AG09319 (cell line): ENCODE measurements around the gene XXYLT1.
"Not testable (repeated sequence)": the region's sequence is repeated elsewhere in the genome, so short reads cannot be mapped to it uniquely, and the experiment has no call there.

ENCODE experiments used
- DNase-seq: peaks from one replicate; pipeline ENCODE4 v3.0.0-alpha.2; 2010; ENCODE audit warnings: low read depth; ENCODE audit errors: extremely low read depth
- TF ChIP-seq, protein P1 (sequence below): IDR thresholded peaks from 2 replicates; pipeline ENCODE4 v1.5.1; 2011; ENCODE audit warnings: low read depth, mild to moderate bottlenecking, inconsistent platforms, low read length, moderate library complexity

XXYLT1 gene

DNA sequence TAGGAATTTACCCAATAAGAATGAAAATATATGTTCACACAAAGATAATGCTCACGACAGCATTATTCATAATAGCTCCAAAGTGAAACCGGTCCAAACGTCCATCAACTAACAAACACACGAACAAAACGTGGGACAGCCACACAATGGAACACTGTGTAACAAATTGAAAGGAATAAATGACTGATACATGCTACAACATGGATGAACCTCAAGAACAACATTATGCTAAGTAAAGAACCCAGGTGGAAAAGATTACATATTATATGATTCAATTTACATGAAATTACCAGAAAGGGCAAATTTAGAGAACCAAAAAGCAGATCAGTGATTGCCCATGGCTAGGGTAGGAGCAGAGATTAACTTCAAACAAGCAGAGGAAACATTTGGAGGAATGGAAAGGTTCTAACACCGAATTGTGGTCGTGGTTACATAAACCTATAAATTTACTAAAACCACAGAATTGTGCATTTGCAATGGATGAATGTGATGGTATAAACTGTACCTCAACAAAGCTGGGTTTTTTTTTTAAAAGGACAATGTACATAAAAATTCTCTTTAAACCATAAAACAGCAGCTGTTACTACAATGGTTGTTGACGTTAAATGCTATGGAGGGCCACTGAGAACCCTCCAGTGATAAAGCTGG, 76.3 kb downstream of the XXYLT1 start:
- TF ChIP-seq, protein P1, sequence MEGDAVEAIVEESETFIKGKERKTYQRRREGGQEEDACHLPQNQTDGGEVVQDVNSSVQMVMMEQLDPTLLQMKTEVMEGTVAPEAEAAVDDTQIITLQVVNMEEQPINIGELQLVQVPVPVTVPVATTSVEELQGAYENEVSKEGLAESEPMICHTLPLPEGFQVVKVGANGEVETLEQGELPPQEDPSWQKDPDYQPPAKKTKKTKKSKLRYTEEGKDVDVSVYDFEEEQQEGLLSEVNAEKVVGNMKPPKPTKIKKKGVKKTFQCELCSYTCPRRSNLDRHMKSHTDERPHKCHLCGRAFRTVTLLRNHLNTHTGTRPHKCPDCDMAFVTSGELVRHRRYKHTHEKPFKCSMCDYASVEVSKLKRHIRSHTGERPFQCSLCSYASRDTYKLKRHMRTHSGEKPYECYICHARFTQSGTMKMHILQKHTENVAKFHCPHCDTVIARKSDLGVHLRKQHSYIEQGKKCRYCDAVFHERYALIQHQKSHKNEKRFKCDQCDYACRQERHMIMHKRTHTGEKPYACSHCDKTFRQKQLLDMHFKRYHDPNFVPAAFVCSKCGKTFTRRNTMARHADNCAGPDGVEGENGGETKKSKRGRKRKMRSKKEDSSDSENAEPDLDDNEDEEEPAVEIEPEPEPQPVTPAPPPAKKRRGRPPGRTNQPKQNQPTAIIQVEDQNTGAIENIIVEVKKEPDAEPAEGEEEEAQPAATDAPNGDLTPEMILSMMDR = no peak
- DNase-seq = no peak

DNA sequence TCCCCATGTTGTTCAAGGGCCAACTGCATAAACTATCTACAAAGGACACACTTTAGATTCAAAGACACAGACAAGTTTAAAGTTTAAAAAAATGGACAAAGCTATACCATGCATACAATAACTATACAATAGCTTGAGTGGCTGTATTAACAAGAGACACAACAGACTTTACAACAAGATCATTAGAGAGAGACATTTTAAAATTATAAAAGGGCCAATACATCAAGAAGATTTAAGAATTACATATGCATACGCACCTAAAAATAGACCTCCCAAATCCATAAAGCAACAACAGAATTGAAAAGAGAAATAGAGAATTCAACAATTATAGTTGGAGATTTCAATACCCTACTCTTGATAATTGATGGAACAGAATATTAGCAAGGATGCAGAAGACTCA, 79.4 kb downstream of the XXYLT1 start:
- TF ChIP-seq, protein P1 = no peak
- no peak for DNase-seq

GRCh38 chr3:195189821-195190220, 81.1 kb downstream of the XXYLT1 start:
- TF ChIP-seq, protein P1 = no peak
- no peak for DNase-seq

DNA sequence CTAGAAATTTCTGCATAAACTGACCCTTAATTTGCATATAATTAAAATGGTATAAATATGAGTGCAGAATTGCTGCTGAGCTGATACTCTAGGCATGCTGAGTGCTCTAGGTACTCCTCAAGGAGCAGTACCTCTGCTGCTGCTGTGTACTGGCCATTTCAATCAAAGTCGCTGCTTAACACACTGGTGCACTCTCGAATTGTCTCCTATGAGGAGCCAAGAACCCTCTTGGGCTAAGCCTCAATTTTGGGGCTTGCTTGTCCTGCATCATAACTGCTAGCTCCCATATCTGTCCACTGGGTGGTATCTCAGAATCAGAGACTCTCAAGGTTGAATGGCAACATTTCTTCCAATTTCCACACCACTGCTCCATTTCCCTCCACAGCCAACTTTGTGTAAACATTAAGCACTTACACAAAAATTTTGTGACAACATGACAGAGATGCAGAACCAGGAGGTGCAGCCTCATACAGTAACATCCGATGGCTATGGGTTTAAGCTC, 82.5 kb downstream of the XXYLT1 start:
- no peak for DNase-seq

GRCh38 chr3:195187609-195188425, 83.1 kb downstream of the XXYLT1 start:
- DNase-seq = no peak
- TF ChIP-seq, protein P1 = no peak

More for the DNA sequence above, 82.5 kb downstream of the XXYLT1 start:
- TF ChIP-seq, protein P1 = peak; percentile 17

- not testable (repeated sequence) for DNase-seq
These were observed 84.3 kb downstream of the XXYLT1 start for GRCh38 chr3:195186710-195187047.

DNA sequence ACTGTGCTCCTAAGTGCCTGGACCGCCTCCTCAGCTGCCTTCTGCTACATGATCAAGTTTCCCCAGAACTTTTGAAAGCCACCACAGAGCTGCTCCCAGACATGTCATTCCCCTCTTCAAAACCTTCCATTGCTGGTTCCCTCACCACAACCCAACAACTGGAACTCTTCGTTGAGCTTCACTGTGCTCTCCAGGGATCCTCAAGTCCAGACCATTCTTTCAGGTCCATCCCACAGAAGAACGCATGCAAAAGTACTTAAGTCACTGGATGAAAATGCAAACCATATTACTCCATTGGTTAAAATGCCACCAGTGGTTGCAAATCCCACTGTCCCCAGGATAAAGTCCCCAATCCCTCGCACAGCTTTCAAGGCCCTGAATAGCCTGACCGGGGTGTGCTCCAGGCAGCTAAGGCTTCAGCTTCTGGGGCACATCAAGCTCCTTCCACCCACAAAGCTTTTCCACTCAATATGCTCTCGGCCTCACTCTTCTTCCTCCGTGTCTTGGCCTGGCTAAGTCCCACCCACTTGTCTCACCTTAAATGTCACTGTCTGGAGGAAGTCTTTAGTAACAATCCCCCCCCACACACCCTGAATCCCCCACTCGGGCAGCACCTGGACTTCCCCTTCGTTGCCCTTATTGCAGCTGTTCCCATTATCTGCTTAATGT, 84.8 kb downstream of the XXYLT1 start:
- TF ChIP-seq, protein P1 = no peak
- DNase-seq = no peak
